ENCODE data around the gene CEP57L1. TPM values are rescaled to one million over a fixed set of nuclear protein-coding genes. Genes with fewer than 3 reads are reported as not detected.

Gene CEP57L1
- total and polyA plus RNA-seq, 9 of the 15 experiments (the other 6 are each of a cell fraction or from before 2014, with no cell fraction given), result 39.4 to 88.6 (median 61.8) TPM

DNA sequence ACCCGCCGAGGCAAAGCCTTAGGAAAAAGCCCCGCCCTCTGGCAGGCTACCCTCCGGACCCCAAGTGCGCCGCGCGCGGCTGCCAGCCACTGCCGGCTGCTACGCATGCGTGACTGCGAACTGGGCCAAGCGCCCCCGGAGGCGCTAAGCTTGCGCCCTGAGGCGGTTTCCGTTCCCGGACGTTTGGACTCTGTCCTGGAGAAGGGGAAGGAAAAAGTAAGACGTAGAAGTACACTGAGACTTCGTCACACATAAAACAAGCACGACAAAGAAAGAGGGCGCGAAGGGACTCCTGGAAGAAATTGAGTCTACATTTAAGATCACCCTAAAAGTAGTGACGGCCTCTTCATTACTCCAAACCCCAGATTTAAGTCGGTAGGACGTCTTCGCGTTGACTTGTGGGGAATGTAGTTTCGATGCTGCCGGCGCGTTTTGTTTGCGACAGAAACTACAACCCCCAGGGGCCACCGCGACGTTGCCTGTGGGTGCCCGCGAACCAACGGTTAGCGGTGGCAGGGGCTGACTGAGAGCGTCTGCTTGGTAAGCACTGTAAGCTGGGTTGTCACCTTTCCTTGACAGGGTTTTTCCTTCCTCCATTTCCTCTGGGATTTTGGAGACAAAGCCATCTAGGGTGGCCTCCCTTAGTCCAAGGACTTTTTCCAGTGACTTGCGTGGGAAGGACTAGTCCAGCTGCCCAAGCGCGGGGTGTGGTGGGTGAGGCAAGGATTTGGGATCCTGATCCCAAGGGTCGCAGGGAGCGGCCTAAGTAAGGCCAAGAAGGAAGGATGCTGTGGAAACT lies at the start of gene CEP57L1 (continued):
- no peak for TF ChIP-seq NCOA2 (IDR thresholded peaks at IDR 0.05; ENCODE audit: partially characterized antibody in 2 of 2)
- TF ChIP-seq PYGO2 (tag; IDR thresholded peaks at IDR 0.05), result no peak
- TF ChIP-seq JUN (IDR thresholded peaks at IDR 0.05; ENCODE audit: borderline replicate concordance, low read depth, low read length), result no peak; the same call in 1 of the 2 replicates
- peak; percentile 54; the same call in 1 of the 2 replicates for TF ChIP-seq JUN (CRISPR knock-in tag; IDR thresholded peaks at IDR 0.05; ENCODE audit: borderline replicate concordance)
- TF ChIP-seq, protein P1, sequence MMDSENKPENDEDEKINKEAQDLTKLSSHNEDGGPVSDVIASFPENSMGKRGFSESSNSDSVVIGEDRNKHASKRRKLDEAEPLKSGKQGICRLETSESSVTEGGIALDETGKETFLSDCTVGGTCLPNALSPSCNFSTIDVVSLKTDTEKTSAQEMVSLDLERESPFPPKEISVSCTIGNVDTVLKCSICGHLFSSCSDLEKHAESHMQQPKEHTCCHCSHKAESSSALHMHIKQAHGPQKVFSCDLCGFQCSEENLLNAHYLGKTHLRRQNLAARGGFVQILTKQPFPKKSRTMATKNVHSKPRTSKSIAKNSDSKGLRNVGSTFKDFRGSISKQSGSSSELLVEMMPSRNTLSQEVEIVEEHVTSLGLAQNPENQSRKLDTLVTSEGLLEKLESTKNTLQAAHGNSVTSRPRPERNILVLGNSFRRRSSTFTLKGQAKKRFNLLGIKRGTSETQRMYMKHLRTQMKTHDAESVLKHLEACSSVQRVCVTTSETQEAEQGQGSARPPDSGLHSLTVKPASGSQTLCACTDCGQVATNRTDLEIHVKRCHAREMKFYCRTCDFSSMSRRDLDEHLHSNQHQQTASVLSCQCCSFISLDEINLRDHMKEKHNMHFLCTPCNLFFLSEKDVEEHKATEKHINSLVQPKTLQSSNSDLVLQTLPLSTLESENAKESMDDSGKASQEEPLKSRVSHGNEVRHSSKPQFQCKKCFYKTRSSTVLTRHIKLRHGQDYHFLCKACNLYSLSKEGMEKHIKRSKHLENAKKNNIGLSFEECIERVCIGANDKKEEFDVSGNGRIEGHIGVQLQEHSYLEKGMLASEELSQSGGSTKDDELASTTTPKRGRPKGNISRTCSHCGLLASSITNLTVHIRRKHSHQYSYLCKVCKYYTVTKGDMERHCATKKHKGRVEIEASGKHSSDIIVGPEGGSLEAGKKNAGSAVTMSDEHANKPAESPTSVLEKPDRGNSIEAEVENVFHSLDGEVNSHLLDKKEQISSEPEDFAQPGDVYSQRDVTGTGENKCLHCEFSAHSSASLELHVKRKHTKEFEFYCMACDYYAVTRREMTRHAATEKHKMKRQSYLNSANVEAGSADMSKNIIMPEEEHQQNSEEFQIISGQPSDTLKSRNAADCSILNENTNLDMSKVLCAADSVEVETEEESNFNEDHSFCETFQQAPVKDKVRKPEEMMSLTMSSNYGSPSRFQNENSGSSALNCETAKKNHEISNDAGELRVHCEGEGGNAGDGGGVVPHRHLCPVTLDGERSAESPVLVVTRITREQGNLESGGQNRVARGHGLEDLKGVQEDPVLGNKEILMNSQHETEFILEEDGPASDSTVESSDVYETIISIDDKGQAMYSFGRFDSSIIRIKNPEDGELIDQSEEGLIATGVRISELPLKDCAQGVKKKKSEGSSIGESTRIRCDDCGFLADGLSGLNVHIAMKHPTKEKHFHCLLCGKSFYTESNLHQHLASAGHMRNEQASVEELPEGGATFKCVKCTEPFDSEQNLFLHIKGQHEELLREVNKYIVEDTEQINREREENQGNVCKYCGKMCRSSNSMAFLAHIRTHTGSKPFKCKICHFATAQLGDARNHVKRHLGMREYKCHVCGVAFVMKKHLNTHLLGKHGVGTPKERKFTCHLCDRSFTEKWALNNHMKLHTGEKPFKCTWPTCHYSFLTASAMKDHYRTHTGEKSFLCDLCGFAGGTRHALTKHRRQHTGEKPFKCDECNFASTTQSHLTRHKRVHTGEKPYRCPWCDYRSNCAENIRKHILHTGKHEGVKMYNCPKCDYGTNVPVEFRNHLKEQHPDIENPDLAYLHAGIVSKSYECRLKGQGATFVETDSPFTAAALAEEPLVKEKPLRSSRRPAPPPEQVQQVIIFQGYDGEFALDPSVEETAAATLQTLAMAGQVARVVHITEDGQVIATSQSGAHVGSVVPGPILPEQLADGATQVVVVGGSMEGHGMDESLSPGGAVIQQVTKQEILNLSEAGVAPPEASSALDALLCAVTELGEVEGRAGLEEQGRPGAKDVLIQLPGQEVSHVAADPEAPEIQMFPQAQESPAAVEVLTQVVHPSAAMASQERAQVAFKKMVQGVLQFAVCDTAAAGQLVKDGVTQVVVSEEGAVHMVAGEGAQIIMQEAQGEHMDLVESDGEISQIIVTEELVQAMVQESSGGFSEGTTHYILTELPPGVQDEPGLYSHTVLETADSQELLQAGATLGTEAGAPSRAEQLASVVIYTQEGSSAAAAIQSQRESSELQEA (IDR thresholded peaks at IDR 0.05; ENCODE audit: low read depth), result peak; percentile 11; the same call in 1 of the 2 replicates
- TF ChIP-seq ZNF316 (IDR thresholded peaks at IDR 0.05), result no peak
- peak; percentile 65 for TF ChIP-seq NR2C1 (IDR thresholded peaks at IDR 0.05)
- TF ChIP-seq NR2C1 (tag; IDR thresholded peaks at IDR 0.05), result peak; percentile 73
- TF ChIP-seq YBX1 (IDR thresholded peaks at IDR 0.05), result no peak
- no peak for TF ChIP-seq ZNF124 (CRISPR knock-in tag; IDR thresholded peaks at IDR 0.05)
- no peak for TF ChIP-seq RBM22 (IDR thresholded peaks at IDR 0.05; ENCODE audit: low read depth, low read length, poor library complexity, severe bottlenecking)
- TF ChIP-seq, protein P2, sequence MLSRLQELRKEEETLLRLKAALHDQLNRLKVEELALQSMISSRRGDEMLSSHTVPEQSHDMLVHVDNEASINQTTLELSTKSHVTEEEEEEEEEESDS (CRISPR knock-in tag; IDR thresholded peaks at IDR 0.05), result no peak
- TF ChIP-seq JUNB (CRISPR knock-in tag; conservative IDR thresholded peaks at IDR 0.05), result no peak
- TF ChIP-seq KLF16 (IDR thresholded peaks at IDR 0.05), result no peak
- TF ChIP-seq, protein P3, sequence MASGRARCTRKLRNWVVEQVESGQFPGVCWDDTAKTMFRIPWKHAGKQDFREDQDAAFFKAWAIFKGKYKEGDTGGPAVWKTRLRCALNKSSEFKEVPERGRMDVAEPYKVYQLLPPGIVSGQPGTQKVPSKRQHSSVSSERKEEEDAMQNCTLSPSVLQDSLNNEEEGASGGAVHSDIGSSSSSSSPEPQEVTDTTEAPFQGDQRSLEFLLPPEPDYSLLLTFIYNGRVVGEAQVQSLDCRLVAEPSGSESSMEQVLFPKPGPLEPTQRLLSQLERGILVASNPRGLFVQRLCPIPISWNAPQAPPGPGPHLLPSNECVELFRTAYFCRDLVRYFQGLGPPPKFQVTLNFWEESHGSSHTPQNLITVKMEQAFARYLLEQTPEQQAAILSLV (tag; IDR thresholded peaks at IDR 0.05), result no peak
- no peak for TF ChIP-seq ZNF436 (CRISPR knock-in tag; IDR thresholded peaks at IDR 0.05)
- no peak for TF ChIP-seq NEUROD1 (IDR thresholded peaks at IDR 0.05; ENCODE audit: borderline replicate concordance, low read depth, low read length, partially characterized antibody)
- no peak for TF ChIP-seq ZNF140 (CRISPR knock-in tag; IDR thresholded peaks at IDR 0.05)
- peak; percentile 74; the same call in 1 of the 2 replicates for TF ChIP-seq ZNF197 (CRISPR knock-in tag; IDR thresholded peaks at IDR 0.05; ENCODE audit: low read depth)
- no peak for TF ChIP-seq ZNF311 (CRISPR knock-in tag; IDR thresholded peaks at IDR 0.05)
- no peak for TF ChIP-seq ZNF699 (CRISPR knock-in tag; IDR thresholded peaks at IDR 0.05; ENCODE audit: insufficient replicate concordance)
